Stimulated activated naive CD4-positive, alpha-beta T cell (primary cell): ENCODE results near the gene MSH6.
A peak's percentile ranks its signal among the peaks of the same experiment; 100 is the strongest.

Source experiments
- DNase-seq, 6 experiments: peaks; one replicate each; lab custom pipeline; 2025; lab: John Stamatoyannopoulos, UW

Gene MSH6

DNA sequence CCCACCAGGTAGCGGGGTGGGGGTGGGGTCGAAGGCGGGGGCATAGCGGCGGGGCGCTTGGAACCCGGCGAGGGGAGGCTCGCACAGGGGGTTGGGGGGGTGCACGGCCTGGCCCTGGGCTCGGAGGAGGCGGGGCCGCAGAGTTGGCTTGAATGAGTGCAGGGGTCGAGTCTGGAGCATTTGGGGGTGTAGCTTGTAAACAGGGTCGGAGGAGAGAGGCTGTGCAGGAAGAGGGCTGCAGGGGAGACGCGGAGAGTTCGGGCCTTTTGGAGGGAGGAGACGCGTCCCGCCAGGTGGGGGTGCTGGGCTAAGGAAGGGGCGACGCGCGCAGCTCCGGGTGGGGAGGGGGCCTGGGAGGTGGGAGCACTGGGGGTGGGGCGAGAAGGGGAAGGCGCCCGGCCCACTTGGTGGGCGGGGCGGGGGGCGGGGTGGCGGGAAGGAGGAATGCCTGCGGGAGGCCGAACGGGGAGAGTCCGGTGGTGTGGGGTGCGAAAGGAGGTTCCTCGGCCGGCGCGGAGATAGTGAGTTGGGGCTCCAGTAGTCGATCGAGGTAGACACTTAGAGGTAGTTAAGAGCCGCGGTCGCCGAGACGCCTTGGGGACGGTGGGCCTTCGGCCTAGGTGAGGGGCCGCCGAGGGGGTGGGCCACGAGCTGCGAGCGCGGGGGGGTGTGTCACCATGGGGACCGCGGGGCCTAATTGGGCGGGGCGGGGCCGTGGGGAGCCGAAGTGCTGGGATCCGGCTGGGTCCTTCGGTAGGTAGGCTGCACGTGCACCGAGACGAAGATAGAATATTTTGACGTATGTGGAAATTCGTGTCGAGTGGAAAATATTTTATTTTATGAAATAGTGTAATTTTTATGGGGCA lies 774 bp downstream of the MSH6 start:
- peak; percentile 61 to 86 (median 70) for DNase-seq

DNA sequence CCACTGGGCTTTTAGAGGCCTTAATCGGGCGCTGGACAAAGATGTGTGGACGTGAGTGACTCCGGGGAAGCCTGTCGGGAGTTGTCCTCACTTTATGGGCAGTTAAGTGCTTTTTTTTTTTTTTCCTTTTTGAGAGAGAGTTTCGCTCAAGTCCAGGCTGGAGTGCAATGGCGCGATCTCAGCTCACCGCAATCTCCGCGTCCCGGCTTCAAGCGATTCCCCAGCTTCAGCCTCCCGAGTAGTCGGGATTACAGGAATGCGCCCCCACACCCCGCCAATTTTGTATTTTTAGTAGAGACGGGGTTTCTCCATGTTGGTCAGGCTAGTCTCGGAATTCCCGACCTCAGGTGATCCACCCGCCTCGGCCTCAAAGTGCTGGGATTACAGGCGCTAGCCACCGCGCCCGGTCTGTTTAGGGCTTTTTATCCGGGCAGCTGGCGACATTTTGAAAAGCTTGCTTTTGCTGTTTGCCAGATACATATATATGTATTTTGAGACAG lies 1.5 kb downstream of the MSH6 start:
- DNase-seq = peak in 1 of 6 experiments; percentile 20

GRCh38 chr2:47785986-47786385 lies 3.0 kb downstream of the MSH6 start:
- DNase-seq = no peak

GRCh38 chr2:47796090-47796697 lies 13.2 kb downstream of the MSH6 start:
- no peak for DNase-seq

DNA sequence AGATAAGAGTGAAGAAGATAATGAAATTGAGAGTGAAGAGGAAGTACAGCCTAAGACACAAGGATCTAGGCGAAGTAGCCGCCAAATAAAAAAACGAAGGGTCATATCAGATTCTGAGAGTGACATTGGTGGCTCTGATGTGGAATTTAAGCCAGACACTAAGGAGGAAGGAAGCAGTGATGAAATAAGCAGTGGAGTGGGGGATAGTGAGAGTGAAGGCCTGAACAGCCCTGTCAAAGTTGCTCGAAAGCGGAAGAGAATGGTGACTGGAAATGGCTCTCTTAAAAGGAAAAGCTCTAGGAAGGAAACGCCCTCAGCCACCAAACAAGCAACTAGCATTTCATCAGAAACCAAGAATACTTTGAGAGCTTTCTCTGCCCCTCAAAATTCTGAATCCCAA lies 15.7 kb downstream of the MSH6 start:
- DNase-seq = no peak

DNA sequence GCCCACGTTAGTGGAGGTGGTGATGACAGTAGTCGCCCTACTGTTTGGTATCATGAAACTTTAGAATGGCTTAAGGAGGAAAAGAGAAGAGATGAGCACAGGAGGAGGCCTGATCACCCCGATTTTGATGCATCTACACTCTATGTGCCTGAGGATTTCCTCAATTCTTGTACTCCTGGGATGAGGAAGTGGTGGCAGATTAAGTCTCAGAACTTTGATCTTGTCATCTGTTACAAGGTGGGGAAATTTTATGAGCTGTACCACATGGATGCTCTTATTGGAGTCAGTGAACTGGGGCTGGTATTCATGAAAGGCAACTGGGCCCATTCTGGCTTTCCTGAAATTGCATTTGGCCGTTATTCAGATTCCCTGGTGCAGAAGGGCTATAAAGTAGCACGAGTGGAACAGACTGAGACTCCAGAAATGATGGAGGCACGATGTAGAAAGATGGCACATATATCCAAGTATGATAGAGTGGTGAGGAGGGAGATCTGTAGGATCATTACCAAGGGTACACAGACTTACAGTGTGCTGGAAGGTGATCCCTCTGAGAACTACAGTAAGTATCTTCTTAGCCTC lies 16.2 kb downstream of the MSH6 start:
- no peak for DNase-seq

GRCh38 chr2:47801118-47801517 lies 18.2 kb downstream of the MSH6 start:
- no peak for DNase-seq

DNA sequence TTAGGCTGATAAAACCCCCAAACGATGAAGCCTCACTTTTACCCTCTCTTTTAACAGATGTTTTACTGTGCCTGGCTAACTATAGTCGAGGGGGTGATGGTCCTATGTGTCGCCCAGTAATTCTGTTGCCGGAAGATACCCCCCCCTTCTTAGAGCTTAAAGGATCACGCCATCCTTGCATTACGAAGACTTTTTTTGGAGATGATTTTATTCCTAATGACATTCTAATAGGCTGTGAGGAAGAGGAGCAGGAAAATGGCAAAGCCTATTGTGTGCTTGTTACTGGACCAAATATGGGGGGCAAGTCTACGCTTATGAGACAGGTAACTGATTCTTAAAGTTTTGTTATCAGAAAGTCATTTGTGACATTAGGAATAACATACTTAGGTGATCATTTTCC lies 20.4 kb downstream of the MSH6 start:
- DNase-seq = no peak

DNA sequence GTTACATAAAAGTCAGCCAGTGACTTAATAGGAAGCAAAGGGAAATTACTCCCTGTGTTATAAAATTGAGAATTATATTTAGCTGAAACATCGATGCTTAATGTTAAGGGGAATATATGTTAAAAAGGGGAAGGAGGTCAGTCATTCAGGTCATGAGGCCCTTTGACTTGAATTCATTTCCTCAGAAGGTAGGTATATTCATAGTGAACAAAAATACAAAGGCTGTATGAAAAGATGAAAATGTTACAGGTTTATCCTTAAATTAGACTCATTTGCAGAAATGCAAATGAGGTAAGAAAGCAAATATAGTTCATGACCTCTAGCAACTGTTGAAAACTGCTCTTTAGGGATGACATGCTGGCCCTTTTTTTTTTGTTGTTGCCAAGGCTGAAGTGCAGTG lies 20.8 kb downstream of the MSH6 start:
- DNase-seq = no peak

DNA sequence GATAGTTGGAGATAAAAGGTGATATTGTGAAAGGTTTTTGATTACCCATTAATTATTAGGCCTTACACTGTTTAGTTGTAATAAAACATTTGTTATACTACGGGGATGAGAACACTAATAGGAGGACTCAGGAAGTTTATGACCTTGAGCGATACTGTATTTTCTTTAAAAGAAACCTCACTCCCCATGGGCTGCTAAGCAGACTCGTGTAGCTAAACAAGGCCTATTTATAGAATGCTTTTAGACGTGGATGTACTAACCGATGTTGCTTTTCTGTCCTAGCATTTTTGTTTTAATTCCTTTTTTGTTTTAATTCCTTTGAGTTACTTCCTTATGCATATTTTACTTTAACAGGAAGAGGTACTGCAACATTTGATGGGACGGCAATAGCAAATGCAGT lies 22.9 kb downstream of the MSH6 start:
- no peak for DNase-seq

DNA sequence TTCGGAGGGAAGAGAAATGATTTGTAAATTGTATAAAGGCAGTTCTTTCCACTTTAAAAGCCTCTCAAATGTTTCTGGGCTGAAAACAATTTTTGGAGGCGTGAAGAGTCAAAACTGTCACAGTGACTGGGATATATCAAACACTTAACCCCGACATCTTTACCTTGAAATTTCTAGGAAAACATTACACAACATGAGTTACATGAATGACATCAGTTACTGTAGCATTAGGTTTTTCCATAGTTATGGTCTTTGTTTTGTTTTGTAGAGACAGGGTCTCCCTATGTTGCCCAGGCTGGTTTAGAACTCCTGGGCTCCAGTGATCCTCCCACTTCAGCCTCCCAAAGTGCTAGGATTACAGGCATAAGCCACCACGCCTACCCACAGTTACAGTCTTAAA lies 25.7 kb downstream of the MSH6 start:
- DNase-seq = no peak

DNA sequence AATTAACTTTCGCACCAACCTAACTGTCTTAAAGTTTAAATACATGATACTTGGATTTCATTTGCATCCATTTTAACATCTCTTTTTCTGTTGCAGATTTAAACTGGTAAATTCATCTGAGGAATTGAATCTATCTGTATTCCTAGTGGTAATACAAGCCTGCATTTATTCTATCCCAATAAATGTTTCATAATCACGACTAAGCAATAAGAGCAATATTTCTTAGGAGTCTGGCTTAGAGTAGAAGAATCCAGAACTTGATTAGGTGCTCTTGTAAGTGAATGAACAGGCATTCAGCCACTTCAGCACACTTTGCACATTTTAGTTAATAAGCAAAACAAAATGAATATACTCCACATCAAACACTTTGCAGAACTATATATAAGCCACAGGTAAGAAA lies 27.0 kb downstream of the MSH6 start:
- DNase-seq = no peak

GRCh38 chr2:47810850-47811249 lies 27.9 kb downstream of the MSH6 start:
- DNase-seq = no peak

DNA sequence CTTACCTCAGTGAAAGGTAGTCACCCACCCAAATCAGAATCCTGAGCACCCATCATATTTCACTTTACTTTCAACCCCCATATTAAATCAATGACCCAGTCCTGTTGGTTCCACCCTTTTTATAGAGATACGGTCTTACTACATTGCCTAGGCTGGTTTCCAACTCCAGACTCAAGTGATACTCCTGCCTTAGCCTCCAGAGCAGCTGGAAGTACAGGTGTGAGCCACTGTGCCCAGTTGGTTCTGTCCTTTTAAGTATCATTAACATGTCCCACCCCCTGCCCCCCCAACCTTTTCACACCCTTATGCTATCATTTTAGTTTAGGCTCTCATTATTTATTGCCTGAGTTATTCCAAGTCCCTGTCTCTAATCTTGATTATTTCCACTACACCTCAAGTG lies 28.7 kb downstream of the MSH6 start:
- no peak for DNase-seq

DNA sequence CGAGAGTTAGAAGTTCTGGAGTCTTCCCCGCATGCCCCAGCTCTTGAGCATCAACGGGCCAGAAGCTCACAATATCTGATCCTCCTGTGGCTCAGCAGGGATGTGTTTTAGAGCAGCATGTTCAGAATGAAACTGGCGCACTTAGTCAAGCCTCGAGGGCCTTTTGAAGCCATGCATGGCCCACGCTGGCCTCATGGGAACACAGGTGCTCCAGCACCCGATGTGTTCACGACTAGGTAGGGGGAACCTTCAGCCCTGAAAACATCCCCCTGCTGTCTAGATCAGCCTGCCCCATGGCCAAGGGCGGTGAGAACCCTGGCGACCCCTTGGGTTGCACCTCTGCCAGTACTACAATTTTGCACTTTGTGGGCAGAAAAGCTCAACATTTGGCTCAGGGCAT lies 32.8 kb downstream of the MSH6 start:
- no peak for DNase-seq

DNA sequence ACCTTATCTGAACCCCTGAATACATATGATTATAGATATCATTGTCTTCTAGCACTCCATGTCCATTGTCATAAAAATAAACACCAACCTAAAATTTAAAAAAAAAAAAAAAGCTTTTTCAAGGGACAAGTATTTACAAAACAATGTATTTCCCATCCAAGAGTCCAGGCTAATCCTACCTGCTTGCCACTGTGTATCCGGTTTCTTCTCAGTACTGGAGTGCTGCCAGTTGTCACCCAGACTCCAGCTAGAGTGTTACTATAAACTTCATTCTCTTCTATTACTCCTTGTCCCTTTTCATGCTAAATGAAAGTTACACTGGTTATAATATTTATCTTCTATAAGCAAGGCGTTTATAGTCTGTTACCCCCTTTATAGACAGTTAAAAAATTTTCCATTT lies 35.8 kb downstream of the MSH6 start:
- no peak for DNase-seq

DNA sequence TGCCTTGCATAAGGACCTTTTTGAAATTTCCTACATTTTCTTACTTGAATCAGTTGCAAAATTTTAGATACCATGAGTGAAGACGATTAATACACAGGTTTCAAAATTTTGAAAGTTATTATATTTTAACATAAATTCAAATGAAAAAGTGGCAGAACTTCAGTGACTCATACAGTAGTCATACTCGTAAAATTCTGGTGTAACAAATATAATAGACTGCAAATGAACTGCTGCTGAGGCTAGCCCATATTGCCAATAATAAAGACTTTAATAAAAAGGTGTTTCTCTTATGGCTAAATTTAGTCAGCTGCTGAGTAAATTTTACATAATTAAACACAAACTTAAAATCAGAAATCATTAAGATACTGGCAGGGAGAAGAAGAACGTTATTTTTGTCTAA lies 36.9 kb downstream of the MSH6 start:
- no peak for DNase-seq

DNA sequence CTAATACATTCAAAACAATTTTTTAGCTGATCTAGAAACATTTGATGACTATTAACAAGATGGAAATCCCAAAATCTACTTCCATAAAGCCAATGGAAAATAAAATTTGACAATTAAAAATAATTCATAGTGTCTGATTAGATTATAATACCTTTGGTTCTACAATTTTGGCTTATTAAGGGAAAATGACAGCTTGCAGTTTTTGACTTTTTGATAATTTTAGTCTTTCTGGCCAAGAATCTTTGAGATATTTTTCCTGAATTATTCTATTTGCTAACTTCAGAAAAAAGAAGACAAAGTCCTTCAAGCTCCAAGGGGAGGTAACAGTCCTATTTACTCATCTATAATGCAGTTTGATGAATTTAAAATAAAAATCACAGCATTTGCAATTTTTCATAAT lies 39.6 kb downstream of the MSH6 start:
- DNase-seq = no peak

GRCh38 chr2:47833516-47833968 lies 50.6 kb downstream of the MSH6 start:
- no peak for DNase-seq

- DNase-seq = no peak
These were observed 55.3 kb downstream of the MSH6 start for GRCh38 chr2:47838249-47838648.

- DNase-seq = no peak
These were observed 55.7 kb downstream of the MSH6 start for GRCh38 chr2:47838686-47839085.

DNA sequence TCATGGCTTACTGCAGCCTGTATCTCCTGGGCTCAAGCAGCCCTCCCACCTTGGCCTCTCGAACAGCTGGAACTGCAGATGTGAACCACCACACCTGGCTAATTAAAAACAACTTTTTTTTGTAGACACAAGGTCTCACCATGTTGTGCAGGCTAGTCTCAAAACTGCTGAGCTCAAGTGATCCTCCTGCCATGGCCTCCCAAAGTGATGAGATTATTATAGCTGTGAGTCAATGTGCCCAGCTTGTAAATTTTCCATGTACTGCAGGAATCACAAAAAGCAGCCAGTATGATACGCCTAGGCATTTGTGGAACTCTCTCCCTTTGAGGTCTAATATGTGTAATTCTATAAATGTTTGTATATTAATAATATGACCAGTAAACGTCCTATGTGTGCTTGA lies 59.9 kb downstream of the MSH6 start:
- DNase-seq = no peak

DNA sequence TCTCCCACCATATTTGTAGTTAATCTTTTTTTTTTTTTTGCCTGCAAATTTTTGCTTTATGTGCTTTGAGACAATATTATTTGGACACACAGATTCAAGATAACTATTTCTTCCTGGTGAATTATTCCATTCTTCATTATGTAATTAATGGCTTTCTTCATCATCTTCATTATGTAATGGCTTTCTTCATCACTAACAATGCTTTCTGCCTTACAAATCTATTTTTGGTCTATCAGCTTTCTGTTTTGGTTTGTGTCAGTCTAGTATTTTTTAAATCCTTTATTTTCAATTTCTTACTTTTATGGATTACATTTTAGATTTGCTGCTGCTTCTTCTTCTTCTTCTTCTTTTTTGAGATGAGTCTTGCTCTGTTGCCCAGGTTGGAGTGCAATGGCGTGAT lies 60.5 kb downstream of the MSH6 start:
- no peak for DNase-seq
